HG03520 (cell line): ENCODE data around the gene CAB39L.
"Not testable (repeated sequence)": the region's sequence is repeated elsewhere in the genome, so short reads cannot be mapped to it uniquely, and the experiment has no call there.

ENCODE experiments used
- ATAC-seq: cut with Tn5 transposase; IDR thresholded peaks from one replicate; pipeline ENCODE4 v1.9.1; 2021; ENCODE audit warnings: mild to moderate bottlenecking, moderate library complexity; ENCODE audit not compliant: unreplicated experiment

CAB39L gene

GRCh38 chr13:49348751-49349150 is 95.1 kb downstream of the CAB39L start:
- ATAC-seq = no peak

- no peak for ATAC-seq
Observed at GRCh38 chr13:49347650-49348385, 96.0 kb downstream of the CAB39L start.

DNA sequence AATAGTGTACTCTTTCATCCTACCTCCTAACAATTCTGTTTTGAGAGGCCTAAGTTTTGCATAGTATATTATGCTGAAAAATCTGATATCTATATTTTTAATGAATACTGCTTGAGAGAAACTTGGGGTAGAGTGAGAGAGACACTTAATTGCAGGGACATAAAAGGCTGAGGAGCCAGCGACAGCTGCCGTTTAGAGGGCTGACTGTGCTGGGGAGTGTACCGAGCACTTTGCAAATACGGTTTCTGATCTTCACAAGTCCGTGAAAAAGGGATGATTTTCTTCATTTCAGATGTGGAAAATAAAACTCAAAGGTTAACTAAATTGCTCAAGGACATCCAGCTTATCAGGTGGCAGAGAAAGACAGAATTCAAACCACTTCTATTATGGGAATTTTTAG is 97.4 kb downstream of the CAB39L start:
- no peak for ATAC-seq

GRCh38 chr13:49343731-49344130 is 100.1 kb downstream of the CAB39L start:
- ATAC-seq = no peak

GRCh38 chr13:49343255-49343654 is 100.6 kb downstream of the CAB39L start:
- ATAC-seq = no peak

GRCh38 chr13:49342454-49342853 is 101.4 kb downstream of the CAB39L start:
- no peak for ATAC-seq

- ATAC-seq = no peak
Observed at GRCh38 chr13:49341941-49342340, 101.9 kb downstream of the CAB39L start.

- ATAC-seq = no peak
Observed at GRCh38 chr13:49341517-49341916, 102.3 kb downstream of the CAB39L start.

GRCh38 chr13:49340161-49340560 is 103.7 kb downstream of the CAB39L start:
- ATAC-seq = no peak

GRCh38 chr13:49336655-49337054 is 107.2 kb downstream of the CAB39L start:
- no peak for ATAC-seq

DNA sequence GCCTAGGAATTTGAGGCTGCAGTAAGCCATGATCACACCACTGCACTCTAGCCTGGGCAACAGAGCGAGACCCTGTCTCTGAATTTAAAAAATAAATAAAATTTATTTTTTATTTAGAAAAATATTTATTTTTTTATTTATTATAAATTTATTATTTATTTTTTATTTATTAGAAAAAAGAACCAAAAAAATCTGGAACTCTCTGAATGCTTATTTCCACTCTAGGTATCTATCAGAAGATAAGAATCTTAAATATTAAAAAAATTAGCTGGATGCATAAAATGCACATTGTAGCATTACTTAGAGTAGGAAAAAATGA is 113.4 kb downstream of the CAB39L start:
- ATAC-seq = no peak

GRCh38 chr13:49329831-49330545 is 113.9 kb downstream of the CAB39L start:
- ATAC-seq = no peak

GRCh38 chr13:49327145-49327544 is 116.7 kb downstream of the CAB39L start:
- ATAC-seq = not testable (repeated sequence)

DNA sequence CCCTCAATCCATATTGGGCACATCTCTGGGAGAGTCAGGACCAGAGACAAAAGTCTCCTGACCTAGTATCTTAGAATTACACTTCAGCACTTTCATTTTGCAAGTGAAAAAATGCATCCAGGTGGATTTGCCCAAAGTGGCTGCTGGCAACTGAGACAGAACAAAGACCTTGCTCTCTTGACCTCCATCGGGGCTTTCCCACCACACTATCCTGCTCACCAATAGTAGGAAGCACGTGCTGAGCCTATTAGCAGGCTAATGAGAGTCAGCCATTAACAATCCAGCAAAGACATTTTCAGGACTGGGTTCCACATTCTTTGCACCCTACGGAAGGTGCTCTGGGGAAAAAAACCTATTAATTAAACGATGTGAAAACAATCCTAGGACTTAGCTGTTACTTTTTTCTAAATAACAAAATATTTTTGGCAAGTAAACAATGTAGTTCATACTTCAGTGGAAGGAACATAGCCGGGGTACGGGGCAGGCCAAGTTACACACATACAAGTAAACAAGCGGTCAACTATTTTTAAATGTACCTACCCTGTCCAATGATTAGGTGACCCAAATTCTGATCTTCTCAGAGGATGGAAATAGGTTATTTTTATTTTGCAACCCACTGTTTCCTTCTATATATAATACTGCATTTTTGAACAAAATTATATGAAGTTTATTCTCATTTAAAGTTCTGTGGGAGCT is 117.5 kb downstream of the CAB39L start:
- no peak for ATAC-seq

DNA sequence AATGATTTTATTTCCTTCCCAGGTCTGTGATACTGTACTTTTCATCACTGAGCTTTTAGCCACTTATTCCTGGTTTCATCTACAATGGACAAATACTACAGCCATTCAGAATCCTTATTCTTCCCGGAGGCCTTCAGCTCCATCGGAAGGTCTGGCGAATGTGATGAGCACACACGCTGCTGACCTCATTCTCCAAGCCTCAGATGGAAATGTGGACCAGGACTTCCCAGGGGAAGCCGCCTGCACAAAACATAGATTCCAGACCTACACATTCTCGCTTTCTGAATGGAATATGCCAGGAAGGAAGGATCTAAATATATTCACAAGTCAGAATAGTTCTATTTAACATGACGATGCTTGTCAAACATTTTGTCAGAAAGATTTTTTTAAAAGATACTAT is 120.5 kb downstream of the CAB39L start:
- ATAC-seq = no peak

- ATAC-seq = no peak
Observed at GRCh38 chr13:49322702-49323101, 121.2 kb downstream of the CAB39L start.

DNA sequence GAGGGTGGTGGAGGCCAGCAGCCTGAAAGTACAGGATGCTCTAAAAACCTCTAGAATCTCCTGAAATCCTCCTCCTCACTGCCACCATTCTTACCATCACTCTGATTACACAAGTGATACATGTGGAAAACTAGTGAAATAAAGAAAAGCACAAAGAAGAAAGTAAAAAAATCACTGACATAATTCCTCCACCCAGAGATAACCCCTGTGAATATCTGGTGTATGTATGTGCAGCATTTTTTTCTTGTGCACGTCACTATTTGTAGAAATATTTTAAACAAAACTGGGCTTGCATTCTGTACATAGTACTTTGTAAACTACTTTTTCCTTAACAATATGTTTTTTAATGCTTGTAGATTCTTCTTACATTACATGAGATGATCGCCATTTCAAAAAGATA is 122.9 kb downstream of the CAB39L start:
- no peak for ATAC-seq

- ATAC-seq = no peak
Observed at GRCh38 chr13:49319951-49320350, 123.9 kb downstream of the CAB39L start.

GRCh38 chr13:49319551-49319950 is 124.3 kb downstream of the CAB39L start:
- no peak for ATAC-seq

DNA sequence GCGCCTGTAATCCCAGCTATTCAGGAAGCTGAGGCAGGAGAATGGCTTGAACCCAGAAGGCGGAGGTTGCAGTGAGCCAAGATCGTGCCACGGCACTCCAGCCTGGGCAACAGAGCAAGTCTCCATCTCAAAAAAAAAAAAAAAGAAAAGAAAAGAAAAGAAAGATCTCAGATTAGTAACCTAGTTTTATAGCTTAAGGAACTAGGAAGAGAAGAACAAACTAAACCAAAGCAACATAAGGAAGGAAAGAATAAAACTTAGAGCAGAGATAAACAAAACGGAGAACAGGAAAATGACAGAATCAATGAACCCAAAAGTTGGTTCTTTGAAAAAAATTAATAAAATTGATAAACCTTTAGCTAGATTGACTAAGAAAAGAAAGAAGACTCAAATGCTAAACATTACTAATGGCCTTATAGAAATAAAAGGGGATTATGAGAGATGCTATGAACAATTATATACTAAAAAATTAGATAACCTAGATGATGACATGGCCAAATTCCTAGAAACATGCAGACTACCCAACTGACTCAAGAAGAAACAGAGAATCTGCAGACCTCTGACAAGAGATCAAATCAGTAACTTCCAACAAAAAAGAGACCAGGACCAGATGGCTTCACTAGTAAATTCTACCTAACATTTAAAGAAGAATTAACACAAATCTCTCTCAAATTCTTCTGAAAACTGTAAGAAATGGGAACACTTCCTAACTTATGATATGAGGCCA is 127.9 kb downstream of the CAB39L start:
- no peak for ATAC-seq

GRCh38 chr13:49315036-49315565 is 128.8 kb downstream of the CAB39L start:
- no peak for ATAC-seq
